K562 (cell line): ENCODE measurements around the gene MAGI1. TPM values are rescaled to one million over a fixed set of nuclear protein-coding genes. Genes with fewer than 3 reads are reported as not detected.

ENCODE experiments used
- ATAC-seq: fragments of 200-7000 bp; cut with Tn5 transposase; 3 replicates; pipeline ENCODE4 v1.9.1; 2020; ENCODE audit warnings: moderate library complexity
- BruUV-seq: library from RNA; stranded (reverse); fragments of 400-500 nt; replicated peaks from 2 replicates; lab custom pipeline; 2021; lab: Mats Ljungman, UMichigan
- CTCF ChIA-PET: fragments of 300-600 bp; formaldehyde crosslinking; extraction: SDS; loops from one replicate; lab custom pipeline; 2021; ENCODE audit warnings: low intra/inter-chr PET ratio; lab: Yijun Ruan, JAX
- POLR2A ChIA-PET: fragments of 300-600, 350-650 bp; sonication (Branson Sonifier 250); formaldehyde crosslinking; extraction: SDS; loops from one replicate; lab custom pipeline; 2021; ENCODE audit warnings: antibody characterized with exemption, inconsistent platforms; lab: Yijun Ruan, JAX
- DNase-seq, 4 experiments: peaks; one replicate each; pipeline versions ENCODE4 v3.0.0 to v3.0.0-alpha.2; 2011 to 2018; ENCODE audit warnings: low spot score in 3 of 4, mixed read lengths in 3 of 4; ENCODE audit errors: extremely low read depth in 1 of 4
- FAIRE-seq: peaks from 2 replicates; lab custom pipeline; 2011; peaks lifted over from hg19 to GRCh38; lab: Jason Lieb, UNC
- H2AFZ ChIP-seq: 2 replicates; pipeline ENCODE4 v1.6.0; 2011; ENCODE audit warnings: low read depth, low read length, control low read depth, inconsistent platforms
- H3K27ac ChIP-seq: fragments of 200-600 bp; 3 replicates; pipeline ENCODE4 v1.8.0; 2011; ENCODE audit warnings: low read depth, mild to moderate bottlenecking, control low read depth, inconsistent platforms, low read length, moderate library complexity, mixed read lengths; ENCODE audit errors: extremely low read depth
- H3K27me3 ChIP-seq, 2 experiments: fragments of 300-600 bp in 1 of 2; 2 replicates in 1 of 2; 3 replicates in 1 of 2; pipeline versions ENCODE4 v1.6.0 to v1.8.0; 2011; ENCODE audit warnings: inconsistent platforms in 2 of 2, low read length in 2 of 2, mild to moderate bottlenecking in 1 of 2, mixed read lengths in 1 of 2, moderate library complexity in 1 of 2; ENCODE audit not compliant: control insufficient read depth in 2 of 2, insufficient read depth in 2 of 2
- H3K36me3 ChIP-seq: fragments of 300-600 bp; 3 replicates; pipeline ENCODE4 v1.8.0; 2011; ENCODE audit warnings: mild to moderate bottlenecking, low read length, inconsistent platforms; ENCODE audit not compliant: control insufficient read depth, insufficient read depth
- H3K4me1 ChIP-seq, 2 experiments: fragments of 200-600 bp in 1 of 2; replicated peaks in 1 of 2; 2 replicates in 1 of 2; 3 replicates in 1 of 2; pipeline versions ENCODE4 v1.5.1 to v1.8.0; 2011; ENCODE audit warnings: inconsistent platforms in 2 of 2, low read length in 2 of 2, mild to moderate bottlenecking in 1 of 2, mixed read lengths in 1 of 2, moderate library complexity in 1 of 2; ENCODE audit not compliant: control insufficient read depth in 2 of 2, insufficient read depth in 2 of 2
- H3K4me2 ChIP-seq: 2 replicates; pipeline ENCODE4 v1.6.1; 2011; ENCODE audit warnings: low read length, control low read depth, inconsistent platforms, mixed read lengths; ENCODE audit not compliant: insufficient read depth
- H3K4me3 ChIP-seq: fragments of 200-600 bp; sonication (generic), shearing (Covaris generic); 2 replicates; pipeline ENCODE4 v1.5.1; 2016; ENCODE audit warnings: control low read depth, inconsistent platforms
- H3K79me2 ChIP-seq: fragments of 200-600 bp; 3 replicates; pipeline ENCODE4 v1.8.0; 2011; ENCODE audit warnings: low read length, inconsistent platforms; ENCODE audit not compliant: control insufficient read depth, insufficient read depth
- H3K9ac ChIP-seq, 2 experiments: 2 replicates each; pipeline versions ENCODE4 v1.6.0 to v1.6.1; 2011; ENCODE audit warnings: low read depth in 2 of 2, low read length in 2 of 2, control low read depth in 1 of 2, inconsistent platforms in 1 of 2, mild to moderate bottlenecking in 1 of 2, mixed read lengths in 1 of 2; ENCODE audit not compliant: insufficient read depth in 1 of 2
- H3K9me1 ChIP-seq: one replicate; pipeline ENCODE4 v1.6.0; 2011; ENCODE audit warnings: inconsistent platforms, mild to moderate bottlenecking, low read length, moderate library complexity; ENCODE audit not compliant: control insufficient read depth, insufficient read depth
- H3K9me3 ChIP-seq: replicated peaks from 2 replicates; pipeline ENCODE4 v1.5.1; 2011; ENCODE audit warnings: low read depth, low read length, inconsistent platforms; ENCODE audit not compliant: control insufficient read depth, insufficient read depth
- H4K20me1 ChIP-seq: replicated peaks from 2 replicates; pipeline ENCODE4 v1.6.1; 2011; ENCODE audit warnings: low read length, inconsistent platforms, mixed read lengths; ENCODE audit not compliant: control insufficient read depth, insufficient read depth
- ARHGAP35 ChIP-seq: fragments of 450-650 bp; IDR thresholded peaks from 2 replicates; pipeline ENCODE4 v1.6.1; 2018; ENCODE audit not compliant: partially characterized antibody
- ARNT ChIP-seq, 2 experiments: fragments of 450-650 bp; IDR thresholded peaks; 2 replicates each; pipeline ENCODE4 v1.6.1; 2016; ENCODE audit warnings: mild to moderate bottlenecking in 1 of 2
- ATF1 ChIP-seq, 2 experiments: fragments of 450-650 bp in 1 of 2; IDR thresholded peaks; 2 replicates each; pipeline ENCODE4 v1.6.1; 2016; ENCODE audit warnings: missing compliant biosample characterization in 1 of 2, missing genetic modification characterization in 1 of 2
- BACH1 ChIP-seq: fragments of 200-800 bp; sonication (Bioruptor generic); IDR thresholded peaks from 2 replicates; pipeline ENCODE4 v1.6.1; 2016; ENCODE audit warnings: missing genetic modification characterization, missing compliant biosample characterization
- DDX20 ChIP-seq: fragments of 450-650 bp; IDR thresholded peaks from 2 replicates; pipeline ENCODE4 v1.6.1; 2016; ENCODE audit warnings: missing genetic modification characterization, low read depth, mild to moderate bottlenecking, missing compliant biosample characterization, moderate library complexity
- ELF4 ChIP-seq: fragments of 450-650 bp; formaldehyde crosslinking; IDR thresholded peaks from 2 replicates; pipeline ENCODE4 v1.4.0; 2022; ENCODE audit warnings: missing genetic modification characterization
- FOXA3 ChIP-seq, 2 experiments: fragments of 450-650 bp in 1 of 2; sonication (generic) in 1 of 2; formaldehyde crosslinking; IDR thresholded peaks in 1 of 2; conservative IDR thresholded peaks in 1 of 2; 2 replicates each; pipeline versions ENCODE4 v1.4.0 to v1.8.0; 2020 to 2022; ENCODE audit warnings: mild to moderate bottlenecking in 2 of 2, missing genetic modification reagents in 1 of 2
- HEY1 ChIP-seq: fragments of 250-450 bp; sonication (Bioruptor Pico); IDR thresholded peaks from 2 replicates; pipeline ENCODE4 v1.5.0; 2020; ENCODE audit warnings: mild to moderate bottlenecking, moderate library complexity, borderline replicate concordance
- NR0B1 ChIP-seq: fragments of 450-650 bp; IDR thresholded peaks from one replicate; pipeline ENCODE4 v1.6.1; 2018; ENCODE audit warnings: mild to moderate bottlenecking, moderate library complexity; ENCODE audit not compliant: partially characterized antibody
- SIX5 ChIP-seq, 2 experiments: IDR thresholded peaks; 2 replicates each; pipeline ENCODE4 v1.6.1; 2011; ENCODE audit warnings: low read length in 2 of 2, borderline replicate concordance in 1 of 2, low read depth in 1 of 2, mild to moderate bottlenecking in 1 of 2, moderate library complexity in 1 of 2; ENCODE audit not compliant: insufficient read depth in 1 of 2
- ZFP30 ChIP-seq: fragments of 250-450 bp; sonication (Bioruptor Pico); IDR thresholded peaks from 2 replicates; pipeline ENCODE4 v1.8.0; 2022; ENCODE audit warnings: moderate library complexity, mild to moderate bottlenecking, inconsistent platforms, borderline replicate concordance
- ZFPM2 ChIP-seq: fragments of 250-450 bp; sonication (Bioruptor Pico); IDR thresholded peaks from 2 replicates; pipeline ENCODE4 v1.5.1; 2022; ENCODE audit warnings: mild to moderate bottlenecking
- ZKSCAN3 ChIP-seq: fragments of 250-450 bp; sonication (Bioruptor Pico); IDR thresholded peaks from 2 replicates; pipeline ENCODE4 v1.4.0; 2020
- ZNF146 ChIP-seq: IDR thresholded peaks from one replicate; pipeline ENCODE4 v1.6.1; 2018; ENCODE audit warnings: missing compliant biosample characterization; ENCODE audit not compliant: unreplicated experiment
- ZNF507 ChIP-seq: conservative IDR thresholded peaks from 2 replicates; pipeline ENCODE4 v1.6.1; 2017; ENCODE audit warnings: missing genetic modification characterization, missing compliant biosample characterization
- ZNF511 ChIP-seq: sonication (generic); formaldehyde crosslinking; IDR thresholded peaks from 2 replicates; pipeline ENCODE4 v1.8.0; 2022; ENCODE audit warnings: mild to moderate bottlenecking, missing genetic modification reagents
- ZNF551 ChIP-seq: fragments of 250-450 bp; sonication (Bioruptor Pico); IDR thresholded peaks from 2 replicates; pipeline ENCODE4 v1.5.0; 2021; ENCODE audit warnings: mild to moderate bottlenecking, moderate library complexity
- WGBS: fragments of 100-300 bp; shearing (Covaris generic); methylation state at CpG from one replicate; pipeline ENCODE4 v1.1.6; 2016; ENCODE audit warnings: low coverage, mixed read lengths; ENCODE audit not compliant: insufficient coverage; ENCODE audit errors: missing lambda C conversion rate; 5-methylcytosine and 5-hydroxymethylcytosine counted together
- in situ Hi-C: fragments of 300-500 bp; cut with MboI; formaldehyde crosslinking; loops from 4 replicates; pipeline ENCODE4 v1.15.0; 2018; ENCODE audit warnings: inconsistent platforms, mixed read lengths
- intact Hi-C: fragments of 100-400 bp; cut with micrococcal nuclease; formaldehyde crosslinking; loops from 2 replicates; pipeline ENCODE4 v1.14.2; 2022
- polyA plus RNA-seq, 8 experiments: library from polyadenylated mRNA; depleted of rRNA in 4 of 8; stranded (reverse) in 5 of 8; unstranded in 3 of 8; fragments of >200 nt; fragmentation: Nextera tagmentation in 2 of 8; fragmentation: Illumina TruSeq in 1 of 8; extraction: Ambion mirVana in 2 of 8; extraction: Trizol in 1 of 8; gene quantifications; 2 replicates each; pipeline versions ENCODE4 v1.2.1 to v1.2.3, GENCODE V29; 2011 to 2014; ENCODE audit warnings: inconsistent platforms in 1 of 8, missing spikeins in 1 of 8
- total RNA-seq, 7 experiments: library from RNA; depleted of rRNA in 6 of 7; stranded (reverse); fragments of >200 nt in 6 of 7; fragmentation: Illumina TruSeq in 2 of 7; extraction: Trizol in 2 of 7; gene quantifications; 2 replicates each; pipeline versions ENCODE4 v1.2.1 to v1.2.3, GENCODE V29; 2011 to 2021; ENCODE audit warnings: low replicate concordance in 1 of 7
- TF ChIP-seq, protein P1 (sequence below): fragments of 250-450 bp; sonication (Bioruptor Pico); IDR thresholded peaks from 2 replicates; pipeline ENCODE4 v1.5.1; 2021; ENCODE audit warnings: mild to moderate bottlenecking
- TF ChIP-seq, protein P2 (sequence below): fragments of 250-450 bp; sonication (Bioruptor Pico); IDR thresholded peaks from 2 replicates; pipeline ENCODE4 v1.8.0; 2022; ENCODE audit warnings: moderate library complexity, mild to moderate bottlenecking, inconsistent platforms

The MAGI1 gene
- total and polyA plus RNA-seq, 9 of the 15 experiments (the other 6 are each of a cell fraction or from before 2014, with no cell fraction given) = 7.8 to 59.4 (median 43.2) TPM

- 6% methylated on average over 3 of the region's 3 CpGs for WGBS
- Histone ChIP-seq H3K4me1 (no peaks in the 10 kb centered on the region), H3K27me3 (peaks cover 0 to 2% of the 10 kb centered on the region in 2 experiments; a peak in 2 of 5 replicates), H3K9ac (no peak overlapping the region), H3K4me2 (no peak overlapping the region), H3K9me3 (no peaks in the 10 kb centered on the region)
- DNase-seq (no peak), FAIRE-seq (no peak)
- TF ChIP-seq ARNT (IDR thresholded peaks at IDR 0.05) (no peak), HEY1 (CRISPR knock-in tag) (no peak), ZNF511 (CRISPR knock-in tag) (no peak), ZNF146 (CRISPR knock-in tag) (no peak), ZKSCAN3 (CRISPR knock-in tag) (no peak), SIX5 (IDR thresholded peaks at IDR 0.05; ENCODE audit: borderline replicate concordance in 1 of 2, insufficient read depth in 1 of 2, low read depth in 1 of 2, low read length in 2 of 2) (no peak), ARHGAP35 (no peak), BACH1 (tag) (no peak), ZFP30 (CRISPR knock-in tag) (no peak), ATF1 (CRISPR knock-in tag; IDR thresholded peaks at IDR 0.05) (no peak), ATF1 (tag; IDR thresholded peaks at IDR 0.05) (no peak), ELF4 (CRISPR knock-in tag) (no peak), ZFPM2 (no peak), FOXA3 (CRISPR knock-in tag; conservative IDR thresholded peaks at IDR 0.05 in 1 of 2, IDR thresholded peaks at IDR 0.05 in 1 of 2) (no peak), ZNF507 (tag) (no peak), NR0B1 (no peak), ZNF551 (CRISPR knock-in tag) (no peak), DDX20 (tag) (no peak)
- TF ChIP-seq, protein P1, sequence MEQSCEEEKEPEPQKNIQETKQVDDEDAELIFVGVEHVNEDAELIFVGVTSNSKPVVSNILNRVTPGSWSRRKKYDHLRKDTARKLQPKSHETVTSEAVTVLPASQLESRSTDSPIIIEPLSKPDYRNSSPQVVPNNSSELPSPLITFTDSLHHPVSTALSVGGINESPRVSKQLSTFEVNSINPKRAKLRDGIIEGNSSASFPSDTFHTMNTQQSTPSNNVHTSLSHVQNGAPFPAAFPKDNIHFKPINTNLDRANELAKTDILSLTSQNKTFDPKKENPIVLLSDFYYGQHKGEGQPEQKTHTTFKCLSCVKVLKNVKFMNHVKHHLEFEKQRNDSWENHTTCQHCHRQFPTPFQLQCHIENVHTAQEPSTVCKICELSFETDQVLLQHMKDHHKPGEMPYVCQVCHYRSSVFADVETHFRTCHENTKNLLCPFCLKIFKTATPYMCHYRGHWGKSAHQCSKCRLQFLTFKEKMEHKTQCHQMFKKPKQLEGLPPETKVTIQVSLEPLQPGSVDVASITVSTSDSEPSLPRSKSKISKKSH (CRISPR knock-in tag) = no peak
- TF ChIP-seq, protein P2, sequence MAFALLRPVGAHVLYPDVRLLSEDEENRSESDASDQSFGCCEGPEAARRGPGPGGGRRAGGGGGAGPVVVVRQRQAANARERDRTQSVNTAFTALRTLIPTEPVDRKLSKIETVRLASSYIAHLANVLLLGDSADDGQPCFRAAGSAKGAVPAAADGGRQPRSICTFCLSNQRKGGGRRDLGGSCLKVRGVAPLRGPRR (CRISPR knock-in tag) = no peak
- TF ChIP-seq, all 486 proteins: peak for 0
- in situ Hi-C loops (loop anchor here (25.0 kb wide), 1 partner anchor 350 kb away; no protein-coding TSS in a partner anchor), intact Hi-C loops (loop anchor here (10.0 kb wide), 1 partner anchor 128 kb away; no protein-coding TSS in a partner anchor)
- BruUV-seq = no TSS peak
- Histone ChIP-seq H3K4me3 (no peak overlapping the region), H4K20me1 (no peaks in the 10 kb centered on the region), H3K79me2 (no peaks in the 10 kb centered on the region), H2AFZ (no peak overlapping the region), H3K27ac (no peak overlapping the region), H3K36me3 (no peaks in the 10 kb centered on the region), H3K9me1 (no peaks in the 10 kb centered on the region)
- no peak for ATAC-seq
- POLR2A ChIA-PET = no interaction called here
- CTCF ChIA-PET = no interaction called here
These were observed 251.8 kb downstream of the MAGI1 start for GRCh38 chr3:65786890-65787289.
